Right cardiac atrium (tissue), 5 donors: ENCODE data around the gene KSR1. TPM values are rescaled to one million over a fixed set of nuclear protein-coding genes. Genes with fewer than 3 reads are reported as not detected.
A peak's percentile ranks its signal among the peaks of the same experiment; 100 is the strongest.
"Not testable (repeated sequence)": the region's sequence is repeated elsewhere in the genome, so short reads cannot be mapped to it uniquely, and the experiment has no call there.

Experiments
- ATAC-seq, 2 donors: fragments of 200-7000 bp; cut with Tn5 transposase; one replicate each; pipeline versions ENCODE4 v1.8.0 to v1.9.1; 2020; ENCODE audit warnings: moderate library complexity in 2 of 2, mild to moderate bottlenecking in 1 of 2
- DNase-seq, 3 donors: peaks; one replicate each; pipeline ENCODE4 v3.0.0-alpha.2; 2020
- H3K27ac ChIP-seq: one replicate; pipeline ENCODE4 v1.5.1; 2013; ENCODE audit warnings: mild to moderate bottlenecking, low read length, control low read depth, moderate library complexity
- H3K27me3 ChIP-seq: one replicate; pipeline ENCODE4 v1.6.1; 2013; ENCODE audit not compliant: control insufficient read depth, insufficient read depth
- H3K4me1 ChIP-seq: one replicate; pipeline ENCODE4 v1.6.1; 2013; ENCODE audit warnings: low read length; ENCODE audit not compliant: control insufficient read depth, insufficient read depth
- H3K4me3 ChIP-seq: one replicate; pipeline ENCODE4 v1.5.1; 2013; ENCODE audit warnings: low read length, control low read depth
- H3K9me3 ChIP-seq: one replicate; pipeline ENCODE4 v1.6.1; 2013; ENCODE audit warnings: low read length; ENCODE audit not compliant: control insufficient read depth
- WGBS: extraction: QIAGEN DNeasy Blood & Tissue Kit; methylation state at CpG from one replicate; pipeline ENCODE4 v1.1.7; 2013; 5-methylcytosine and 5-hydroxymethylcytosine counted together
- intact Hi-C, 4 donors: fragments of 100-400 bp; cut with DNase I; formaldehyde crosslinking; loops; one replicate each; pipeline versions ENCODE4 v1.11.0 to v1.14.0; 2022 to 2023
- polyA plus RNA-seq: library from polyadenylated mRNA; stranded (reverse); fragments of 200-250 nt; gene quantifications from one replicate; pipeline ENCODE4 v1.2.3, GENCODE V29; 2013
- total RNA-seq, 4 donors: library from RNA; stranded (reverse); fragmentation: NEBNext Ultra II Directional; extraction: Animal tissue kit (Norgen Biotek cat#: 25700); gene quantifications; one replicate each; pipeline ENCODE4 v1.2.1, GENCODE V29; 2021
- donor health status: healthy with polysubstance abuse.
- donor health status: DM: no; HTN: yes; CAD: no.
- donor health status: DM: no; HTN: no; CAD: no.
- donor health status: DM: no; HTN: yes; CAD: no; lungs with severe emphysema.
- donor health status: DM: yes; HTN: yes; CAD: no.

The KSR1 gene
- total and polyA plus RNA-seq, 5 donors: 8.7 to 22.7 (median 13.1) TPM

DNA sequence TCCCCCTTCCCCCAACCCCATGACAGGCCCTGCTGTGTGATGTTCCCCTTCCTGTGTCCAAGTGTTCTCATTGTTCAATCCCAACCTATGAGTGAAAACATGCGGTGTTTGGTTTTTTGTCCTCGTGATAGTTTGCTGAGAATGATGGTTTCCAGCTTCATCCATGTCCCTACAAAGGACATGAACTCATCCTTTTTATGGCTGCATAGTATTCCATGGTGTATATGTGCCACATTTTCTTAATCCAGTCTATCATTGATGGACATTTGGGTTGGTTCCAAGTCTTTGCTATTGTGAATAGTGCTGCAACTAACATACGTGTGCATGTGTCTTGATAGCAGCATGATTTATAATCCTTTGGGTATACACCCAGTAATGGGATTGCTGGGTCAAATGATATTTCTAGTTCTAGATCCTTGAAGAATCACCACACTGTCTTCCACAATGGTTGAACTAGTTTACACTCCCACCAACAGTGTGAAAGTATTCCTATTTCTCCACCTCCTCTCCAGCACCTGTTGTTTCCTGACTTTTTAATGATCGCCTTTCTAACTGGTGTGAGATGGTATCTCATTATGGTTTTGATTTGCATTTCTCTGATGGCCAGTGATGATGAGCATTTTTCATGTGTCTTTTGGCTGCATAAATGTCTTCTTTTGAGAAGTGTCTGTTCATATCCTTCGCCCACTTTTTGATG lies 28.9 kb upstream of the KSR1 start:
- H3K27me3 ChIP-seq, intact Hi-C loops, ATAC-seq, H3K4me3 ChIP-seq, H3K4me1 ChIP-seq, H3K9me3 ChIP-seq, H3K27ac ChIP-seq, DNase-seq: not testable (repeated sequence)
- 89% methylated on average over 4 of the region's 5 CpGs for WGBS

DNA sequence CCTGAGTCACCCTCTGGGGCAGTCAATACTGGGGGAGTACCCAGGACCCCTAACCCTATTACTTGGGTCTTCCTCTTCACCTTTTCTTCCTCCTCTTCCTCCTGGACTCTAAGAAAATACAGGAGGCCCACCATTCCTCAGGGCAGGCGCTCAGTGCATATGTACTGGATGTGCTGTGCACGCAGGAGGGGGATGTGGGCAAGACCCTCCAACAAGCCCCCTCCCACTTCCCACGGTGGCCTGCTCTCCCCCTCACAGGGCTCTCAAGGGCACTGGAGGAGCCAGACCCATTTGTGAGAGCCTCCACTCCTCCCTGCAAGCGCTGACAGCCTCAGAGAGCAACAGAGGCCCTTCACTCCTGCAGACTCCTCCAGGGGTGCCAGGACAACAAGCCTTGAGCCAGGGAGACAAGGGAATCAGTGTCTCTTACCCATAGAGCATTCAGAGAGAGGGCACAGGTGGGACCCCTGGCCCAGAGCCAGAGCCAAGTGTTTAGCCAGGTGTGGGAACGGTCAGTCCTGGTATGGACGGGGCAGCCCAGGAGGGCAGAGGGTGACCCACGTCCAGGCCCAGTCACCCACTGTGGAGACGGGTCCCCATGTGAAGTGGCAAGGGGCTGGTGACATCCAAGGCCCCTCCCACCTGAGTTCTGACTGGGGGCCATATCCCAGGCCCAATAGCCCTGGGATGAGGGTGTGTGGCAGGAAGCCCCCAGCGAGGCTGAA lies 27.3 kb upstream of the KSR1 start:
- DNase-seq (no peak), ATAC-seq (no peak)
- intact Hi-C loops: no loop called here
- Histone ChIP-seq H3K4me3 (no peak overlapping the region), H3K27me3 (no peaks in the 10 kb centered on the region), H3K4me1 (no peaks in the 10 kb centered on the region), H3K27ac (no peak overlapping the region), H3K9me3 (no peaks in the 10 kb centered on the region)
- WGBS: 91% methylated on average over 9 of the region's 9 CpGs

DNA sequence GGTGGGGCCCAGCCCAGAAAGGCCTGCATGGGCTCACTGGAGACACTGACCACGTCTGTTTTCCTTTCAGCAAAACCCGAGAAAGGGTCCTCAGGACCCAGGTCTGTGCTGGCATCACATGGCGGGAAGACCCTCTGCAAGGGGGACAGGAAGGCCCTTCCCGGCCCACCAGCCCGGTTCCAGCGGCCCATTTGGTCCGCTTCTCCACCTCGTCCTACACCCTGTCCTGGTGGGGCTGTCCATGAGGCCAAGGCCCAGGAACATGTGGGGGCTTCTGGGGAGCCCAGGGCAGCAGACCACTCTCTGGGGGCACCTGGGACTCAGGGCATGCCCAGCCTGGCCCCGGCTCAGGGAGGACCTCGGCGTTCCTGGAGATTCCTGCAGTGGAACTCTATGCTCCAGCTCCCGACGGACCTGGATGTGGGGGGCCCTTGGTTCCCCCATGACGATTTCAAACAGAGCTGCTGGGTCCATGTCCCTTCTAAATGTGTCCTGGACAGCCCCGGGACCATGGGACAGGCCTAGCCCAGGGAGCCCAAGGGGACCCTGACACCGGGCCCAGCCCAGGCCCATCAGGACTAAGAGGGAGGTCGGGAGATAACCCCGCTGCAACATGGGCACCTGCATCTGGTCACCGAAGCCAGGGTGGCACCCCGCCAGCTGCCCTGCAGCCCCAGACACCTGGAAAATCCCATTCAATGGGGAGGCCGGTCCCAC lies 26.4 kb upstream of the KSR1 start:
- intact Hi-C loops: loop anchor here in 1 of 4 donors (5.0 kb wide), 1 partner anchor 78 kb away; no protein-coding TSS in a partner anchor
- H3K4me3 ChIP-seq: no peak overlapping the region
- DNase-seq (no peak), ATAC-seq (peak in 1 of 2 donors; percentile 21)
- H3K4me1 ChIP-seq: no peaks in the 10 kb centered on the region
- H3K27me3 ChIP-seq: no peaks in the 10 kb centered on the region
- no peaks in the 10 kb centered on the region for H3K9me3 ChIP-seq
- 85% methylated on average over 21 of the region's 21 CpGs for WGBS
- H3K27ac ChIP-seq: no peak overlapping the region

DNA sequence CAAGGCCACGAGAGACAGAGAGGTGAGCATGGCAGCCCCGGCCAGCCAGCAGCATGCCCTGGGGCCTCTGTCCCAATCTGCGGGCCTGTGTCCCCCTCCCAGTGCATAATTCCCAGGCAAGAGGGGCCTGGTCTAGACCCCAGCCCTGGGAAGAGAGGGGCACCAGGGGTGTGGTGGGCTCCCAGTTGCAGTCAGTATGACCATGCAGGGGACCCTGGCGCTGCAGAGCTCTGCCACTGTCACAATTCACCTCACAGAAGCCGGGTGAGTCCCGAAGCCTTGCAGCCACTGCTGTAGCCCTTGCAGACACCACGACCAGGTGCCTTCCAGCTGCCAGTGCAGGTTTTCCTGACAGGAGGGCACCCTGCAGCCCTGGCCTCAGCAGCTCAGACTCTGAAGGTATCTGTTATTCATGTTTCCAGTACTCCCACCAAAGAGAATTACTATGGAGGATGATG lies 25.8 kb upstream of the KSR1 start:
- no peak overlapping the region for H3K27ac ChIP-seq
- no peaks in the 10 kb centered on the region for H3K27me3 ChIP-seq
- H3K4me3 ChIP-seq: no peak overlapping the region
- H3K9me3 ChIP-seq: no peaks in the 10 kb centered on the region
- H3K4me1 ChIP-seq: no peaks in the 10 kb centered on the region
- ATAC-seq (peak in 1 of 2 donors; percentile 41), DNase-seq (no peak)
- WGBS: 78% methylated on average over 7 of the region's 7 CpGs
- intact Hi-C loops: loop anchor here in 1 of 4 donors (5.0 kb wide), 1 partner anchor 78 kb away; no protein-coding TSS in a partner anchor

DNA sequence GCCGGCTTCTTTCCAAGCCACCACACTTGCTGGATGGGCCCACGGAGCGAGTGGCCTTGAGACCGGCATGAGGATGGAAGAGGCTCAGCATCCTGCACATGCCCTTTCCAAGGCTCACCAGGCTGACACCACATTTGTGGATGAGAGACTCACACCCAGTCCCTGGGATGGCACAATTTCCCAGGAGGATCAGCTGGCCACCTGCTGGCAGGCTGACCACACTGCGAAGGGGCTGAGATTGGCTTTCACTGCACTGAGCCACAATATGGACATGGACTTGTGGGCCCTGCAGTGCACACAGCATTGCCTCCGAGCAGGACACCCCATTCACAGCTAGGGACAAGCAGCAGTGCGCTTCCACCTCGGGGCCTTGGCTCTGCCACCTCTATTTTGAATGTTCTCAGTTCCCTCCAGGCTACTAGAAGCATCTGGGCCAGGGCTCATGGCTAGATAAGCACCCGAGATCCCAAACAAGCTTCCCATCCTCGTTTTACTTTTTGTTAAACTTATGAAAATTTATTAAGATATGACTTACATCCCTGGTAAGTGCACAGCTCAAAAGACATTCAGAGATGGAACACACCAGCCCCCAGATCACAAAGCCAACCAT lies 25.3 kb upstream of the KSR1 start:
- intact Hi-C loops: loop anchor here in 1 of 4 donors (5.0 kb wide), 1 partner anchor 79 kb away; no protein-coding TSS in a partner anchor
- peak in 1 of 3 donors; percentile 78 for DNase-seq
- peak; percentile 52 to 54 for ATAC-seq
- Histone ChIP-seq H3K4me1 (no peaks in the 10 kb centered on the region), H3K9me3 (no peaks in the 10 kb centered on the region), H3K4me3 (no peak overlapping the region), H3K27me3 (no peaks in the 10 kb centered on the region), H3K27ac (no peak overlapping the region)
- WGBS: 79% methylated on average over 10 of the region's 10 CpGs

DNA sequence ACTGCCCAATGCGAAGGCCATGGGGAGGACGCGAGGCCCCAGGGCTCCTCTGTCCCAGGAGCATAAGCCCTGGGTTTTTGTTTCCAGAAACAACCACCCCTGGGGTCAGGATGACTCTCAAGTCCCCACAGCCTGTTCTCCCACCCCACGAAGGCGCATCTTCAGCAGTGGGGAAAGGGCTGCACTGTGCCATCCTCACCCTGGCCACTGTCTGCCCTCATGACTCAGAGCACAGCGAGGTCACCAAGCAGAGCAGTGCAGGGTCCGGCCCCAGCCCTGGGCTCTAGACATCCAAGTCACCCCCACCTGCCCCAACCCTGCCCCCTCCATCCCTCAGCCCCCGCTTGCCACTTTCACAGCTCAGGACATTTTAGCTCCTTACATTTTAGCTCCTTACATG lies 22.7 kb upstream of the KSR1 start:
- Histone ChIP-seq H3K4me3 (no peak overlapping the region), H3K9me3 (no peaks in the 10 kb centered on the region), H3K4me1 (no peaks in the 10 kb centered on the region), H3K27ac (no peak overlapping the region), H3K27me3 (no peaks in the 10 kb centered on the region)
- WGBS: 76% methylated on average over 8 of the region's 8 CpGs
- ATAC-seq (no peak), DNase-seq (no peak)
- intact Hi-C loops: loop anchor here in 1 of 4 donors (5.0 kb wide), 1 partner anchor 81 kb away; no protein-coding TSS in a partner anchor

DNA sequence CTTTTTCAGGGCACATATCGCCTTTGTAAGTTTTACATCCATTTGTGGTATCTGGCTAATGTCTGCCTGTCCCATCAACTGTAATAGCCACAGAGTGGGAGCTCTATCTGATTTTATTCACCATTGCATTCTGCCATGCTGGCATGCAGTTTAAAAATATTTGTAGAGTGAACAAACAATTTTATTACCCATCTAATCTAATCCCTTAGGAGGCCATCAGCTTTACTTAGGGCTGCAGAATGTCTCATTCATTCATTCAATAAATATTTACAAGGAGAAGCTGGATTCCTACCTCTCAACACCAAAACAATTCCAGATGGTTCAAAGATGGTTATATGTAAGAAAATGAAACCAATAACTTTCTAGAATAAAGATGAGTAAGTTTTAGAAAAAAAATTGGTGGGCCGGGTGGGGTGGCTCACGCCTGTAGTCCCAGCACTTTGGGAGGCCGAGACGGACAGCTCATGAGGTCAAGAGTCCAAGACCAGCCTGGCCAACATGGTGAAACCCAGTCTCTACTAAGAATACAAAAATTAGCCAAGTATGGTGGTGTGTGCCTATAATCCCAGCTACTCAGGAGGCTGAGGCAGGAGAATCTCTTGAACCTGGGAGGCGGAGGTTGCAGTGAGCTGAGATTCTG lies 20.7 kb upstream of the KSR1 start:
- DNase-seq, H3K27me3 ChIP-seq, ATAC-seq, H3K4me3 ChIP-seq, H3K4me1 ChIP-seq, intact Hi-C loops, H3K9me3 ChIP-seq, H3K27ac ChIP-seq: not testable (repeated sequence)
- WGBS: 94% methylated on average over 6 of the region's 6 CpGs

DNA sequence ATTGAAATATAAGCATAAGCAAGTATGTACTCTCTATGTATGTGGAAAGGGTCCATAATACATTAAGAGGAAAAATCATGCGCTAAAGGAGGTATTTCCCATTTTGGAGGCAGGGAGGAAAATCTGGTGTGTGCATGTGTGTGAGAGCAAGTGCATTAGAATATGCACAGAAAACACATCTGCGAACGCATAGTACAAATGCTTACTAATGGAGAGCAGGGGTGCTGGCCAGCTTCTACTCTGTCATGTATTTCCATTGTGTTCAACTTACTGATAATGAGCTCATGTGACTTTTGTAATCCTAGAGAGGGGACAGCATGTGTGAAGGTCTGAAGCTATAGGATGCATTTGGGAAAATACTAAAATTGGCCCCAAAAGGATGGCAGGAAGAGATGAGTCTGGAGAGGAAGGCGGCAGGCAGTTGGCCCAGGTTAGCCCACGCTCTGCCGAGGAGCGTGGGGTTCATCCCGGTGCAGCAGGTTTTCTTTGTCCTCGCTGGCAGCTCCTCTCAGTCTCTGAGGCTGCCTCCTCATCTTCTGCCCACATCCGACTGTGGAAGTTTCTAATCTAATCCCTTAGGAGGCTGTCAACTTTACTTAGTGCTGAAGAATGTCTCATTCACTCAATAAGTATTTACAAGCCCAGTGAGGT lies 17.8 kb upstream of the KSR1 start:
- DNase-seq (no peak), ATAC-seq (no peak)
- no peaks in the 10 kb centered on the region for H3K4me1 ChIP-seq
- no peaks in the 10 kb centered on the region for H3K9me3 ChIP-seq
- 70% methylated on average over 10 of the region's 10 CpGs for WGBS
- intact Hi-C loops: no loop called here
- no peak overlapping the region for H3K4me3 ChIP-seq
- H3K27me3 ChIP-seq: no peaks in the 10 kb centered on the region
- H3K27ac ChIP-seq: no peak overlapping the region

DNA sequence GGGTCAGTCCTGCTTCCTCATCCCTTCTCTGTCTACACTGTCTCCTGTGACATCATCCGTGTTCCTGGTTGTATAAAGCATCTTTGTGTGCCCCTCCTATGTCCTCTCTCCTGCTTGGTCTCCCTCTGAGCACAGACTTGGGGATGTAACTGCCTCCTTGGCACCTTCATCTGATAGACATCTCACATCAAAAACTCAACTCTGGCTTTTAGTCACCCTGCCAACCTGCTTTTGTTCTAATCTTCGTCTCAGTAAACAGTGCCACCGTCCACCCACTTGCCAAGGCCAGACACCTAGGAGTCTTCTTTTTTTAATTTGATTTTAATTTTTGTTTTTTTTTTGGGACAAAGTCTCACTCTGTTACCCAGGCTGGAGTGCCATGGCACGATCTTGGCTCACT lies 16.9 kb upstream of the KSR1 start:
- no peaks in the 10 kb centered on the region for H3K9me3 ChIP-seq
- H3K4me1 ChIP-seq: no peaks in the 10 kb centered on the region
- intact Hi-C loops: no loop called here
- no peaks in the 10 kb centered on the region for H3K27me3 ChIP-seq
- ATAC-seq (no peak), DNase-seq (no peak)
- H3K27ac ChIP-seq: no peak overlapping the region
- no peak overlapping the region for H3K4me3 ChIP-seq
- 69% methylated on average over 4 of the region's 4 CpGs for WGBS

DNA sequence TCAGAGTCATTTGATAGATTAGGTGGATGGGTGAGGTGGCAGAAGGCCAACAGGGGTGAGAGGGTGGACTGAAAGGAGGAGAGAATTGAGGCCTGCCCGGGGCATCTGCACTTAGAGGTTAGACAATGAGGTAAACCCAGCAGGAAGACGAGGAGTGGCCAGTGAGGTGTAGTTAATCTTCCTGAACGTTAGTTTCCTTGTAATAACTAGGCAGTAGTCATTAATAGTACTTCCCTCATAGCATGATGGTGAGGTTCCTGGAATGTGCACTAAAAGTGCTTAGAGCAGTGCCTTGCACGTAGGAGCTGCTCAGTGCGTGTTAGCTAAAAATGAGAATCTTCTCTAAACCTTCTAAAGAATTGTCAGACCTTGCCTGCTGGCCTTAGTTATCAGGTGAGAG lies 13.5 kb upstream of the KSR1 start:
- intact Hi-C loops: loop anchor here in 1 of 4 donors (10.0 kb wide), 1 partner anchor 78 kb away; no protein-coding TSS in a partner anchor
- H3K27ac ChIP-seq: no peak overlapping the region
- DNase-seq: no peak
- H3K4me3 ChIP-seq: no peak overlapping the region
- 31% methylated on average over 5 of the region's 5 CpGs for WGBS
- no peaks in the 10 kb centered on the region for H3K27me3 ChIP-seq
- H3K9me3 ChIP-seq: no peaks in the 10 kb centered on the region
- no peak for ATAC-seq
- H3K4me1 ChIP-seq: no peaks in the 10 kb centered on the region
